H1 (cell line): Measurements from ENCODE around the gene TMEM245. TPM values are rescaled to one million over a fixed set of nuclear protein-coding genes. Genes with fewer than 3 reads are reported as not detected.

Experiments used
- BACH1 ChIP-seq: IDR thresholded peaks from 2 replicates; pipeline ENCODE4 v1.6.1; 2012; ENCODE audit warnings: low read length, improper control_type of control experiment
- polyA plus RNA-seq, 7 experiments: library from polyadenylated mRNA; depleted of rRNA in 3 of 7; stranded (reverse) in 5 of 7; unstranded in 2 of 7; fragments of >200 nt in 5 of 7; fragments of 200-250 nt in 2 of 7; gene quantifications; 1 replicate in 5 of 7; 2 replicates in 1 of 7; 4 replicates in 1 of 7; pipeline versions ENCODE4 v1.2.1 to v1.2.3, GENCODE V29; 2011 to 2013; ENCODE audit warnings: missing spikeins in 2 of 7, mixed read lengths in 2 of 7
- total RNA-seq: library from RNA; stranded (reverse); fragmentation: NEBNext Ultra II Directional; extraction: Animal tissue kit (Norgen Biotek cat#: 25700); gene quantifications from 2 replicates; pipeline ENCODE4 v1.2.1, GENCODE V29; 2021

TMEM245 gene
- total and polyA plus RNA-seq, 2 of the 8 experiments (the other 6 are each of a cell fraction or from before 2014, with no cell fraction given): 44.3 to 45.8 TPM

DNA sequence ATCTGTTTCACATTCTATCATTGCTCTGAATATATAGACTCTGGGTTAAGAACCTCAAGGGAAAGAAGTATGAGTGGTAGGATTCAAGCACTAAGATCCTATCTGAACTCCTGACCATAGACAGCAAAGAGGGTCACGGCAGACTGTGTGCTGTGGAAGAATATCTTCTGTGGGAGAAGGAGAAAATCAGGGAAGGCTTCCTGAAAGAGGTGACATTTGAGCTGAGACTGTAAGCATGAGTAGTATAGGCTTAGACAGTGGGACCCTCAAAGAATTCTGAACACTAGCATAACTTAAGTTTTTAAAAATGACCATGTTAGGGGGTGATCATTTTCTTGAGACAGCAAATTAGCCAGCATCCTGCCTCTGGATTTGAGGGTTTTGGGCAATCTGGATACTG is 43.4 kb upstream of the TMEM245 start (continued):
- no peak for TF ChIP-seq BACH1
